HEK293 (cell line): ENCODE data around the gene FANCC.

ENCODE experiments used
- CTCF ChIA-PET: fragments of 350-600 bp; formaldehyde crosslinking; extraction: SDS; loops from one replicate; lab custom pipeline; 2021; ENCODE audit warnings: antibody characterized with exemption; lab: Yijun Ruan, JAX
- POLR2A ChIA-PET: fragments of 300-600 bp; formaldehyde crosslinking; extraction: SDS; loops from one replicate; lab custom pipeline; 2020; ENCODE audit warnings: antibody characterized with exemption, inconsistent platforms; lab: Yijun Ruan, JAX
- H3K27ac ChIP-seq: fragments of 200-500 bp; sonication (Bioruptor generic); 2 replicates; pipeline ENCODE4 v1.5.1; 2014; ENCODE audit warnings: low read depth, low read length, control low read depth, inconsistent platforms; ENCODE audit errors: extremely low read depth
- H3K36me3 ChIP-seq, 2 experiments: fragments of 200-500 bp in 1 of 2; sonication (Bioruptor generic) in 1 of 2; 1 replicate in 1 of 2; 2 replicates in 1 of 2; pipeline ENCODE4 v1.5.1; 2014 to 2017; ENCODE audit warnings: inconsistent platforms in 2 of 2, low read length in 2 of 2; ENCODE audit not compliant: control insufficient read depth in 2 of 2, insufficient read depth in 1 of 2
- H3K4me1 ChIP-seq: fragments of 200-500 bp; sonication (Bioruptor generic); 2 replicates; pipeline ENCODE4 v1.5.1; 2014; ENCODE audit warnings: mild to moderate bottlenecking, low read length, inconsistent platforms; ENCODE audit not compliant: control insufficient read depth, insufficient read depth
- H3K4me3 ChIP-seq: 2 replicates; pipeline ENCODE4 v1.5.1; 2011; ENCODE audit warnings: low read depth, mild to moderate bottlenecking, control low read depth, low read length, moderate library complexity
- H3K9me3 ChIP-seq: fragments of 200-500 bp; sonication (Bioruptor generic); 2 replicates; pipeline ENCODE4 v1.5.1; 2014; ENCODE audit warnings: low read depth, low read length, inconsistent platforms; ENCODE audit not compliant: control insufficient read depth, insufficient read depth
- OVOL3 ChIP-seq: fragments of 450-650 bp; formaldehyde crosslinking; IDR thresholded peaks from 2 replicates; pipeline ENCODE4 v1.5.1; 2016; ENCODE audit warnings: missing biosample characterization, missing genetic modification characterization
- PRDM6 ChIP-seq: fragments of 450-650 bp; formaldehyde crosslinking; IDR thresholded peaks from 2 replicates; pipeline ENCODE4 v1.5.1; 2017; ENCODE audit warnings: missing biosample characterization, missing genetic modification characterization
- SP3 ChIP-seq: fragments of 450-650 bp; formaldehyde crosslinking; IDR thresholded peaks from 2 replicates; pipeline ENCODE4 v1.5.1; 2016; ENCODE audit warnings: missing biosample characterization, missing genetic modification characterization
- YY1 ChIP-seq: fragments of 450-650 bp; formaldehyde crosslinking; IDR thresholded peaks from 2 replicates; pipeline ENCODE4 v1.5.1; 2018; ENCODE audit warnings: missing biosample characterization, missing genetic modification characterization
- ZEB2 ChIP-seq: fragments of 450-650 bp; formaldehyde crosslinking; IDR thresholded peaks from 2 replicates; pipeline ENCODE4 v1.5.1; 2016; ENCODE audit warnings: missing biosample characterization, missing genetic modification characterization
- ZFP69B ChIP-seq: fragments of 450-650 bp; formaldehyde crosslinking; IDR thresholded peaks from 2 replicates; pipeline ENCODE4 v1.5.1; 2016; ENCODE audit warnings: missing biosample characterization, missing genetic modification characterization
- ZNF140 ChIP-seq: fragments of 450-650 bp; formaldehyde crosslinking; IDR thresholded peaks from 2 replicates; pipeline ENCODE4 v1.5.1; 2016; ENCODE audit warnings: missing biosample characterization, missing genetic modification characterization
- ZNF202 ChIP-seq: fragments of 450-650 bp; formaldehyde crosslinking; IDR thresholded peaks from 2 replicates; pipeline ENCODE4 v1.5.1; 2016; ENCODE audit warnings: missing biosample characterization, missing genetic modification characterization, borderline replicate concordance
- ZNF280C ChIP-seq: fragments of 450-650 bp; formaldehyde crosslinking; IDR thresholded peaks from 2 replicates; pipeline ENCODE4 v1.5.1; 2016; ENCODE audit warnings: missing biosample characterization, missing genetic modification characterization
- ZNF311 ChIP-seq: fragments of 450-650 bp; formaldehyde crosslinking; IDR thresholded peaks from 2 replicates; pipeline ENCODE4 v1.5.1; 2017; ENCODE audit warnings: missing biosample characterization, missing genetic modification characterization, borderline replicate concordance
- ZNF76 ChIP-seq: fragments of 450-650 bp; formaldehyde crosslinking; IDR thresholded peaks from 2 replicates; pipeline ENCODE4; 2016; ENCODE audit warnings: low read depth, missing biosample characterization, missing genetic modification characterization, borderline replicate concordance
- ZNF768 ChIP-seq: fragments of 450-650 bp; formaldehyde crosslinking; IDR thresholded peaks from 2 replicates; pipeline ENCODE4 v1.5.1; 2018; ENCODE audit warnings: missing biosample characterization, mild to moderate bottlenecking, missing genetic modification characterization
- ZNF830 ChIP-seq: fragments of 450-650 bp; IDR thresholded peaks from 2 replicates; pipeline ENCODE4 v1.5.0; 2018; ENCODE audit warnings: missing biosample characterization, missing genetic modification characterization, low read depth, mild to moderate bottlenecking, moderate library complexity
- ZSCAN30 ChIP-seq: fragments of 450-650 bp; IDR thresholded peaks from 2 replicates; pipeline ENCODE4 v1.5.1; 2018; ENCODE audit warnings: missing biosample characterization, mild to moderate bottlenecking, missing genetic modification characterization, moderate library complexity
- ZSCAN4 ChIP-seq: fragments of 450-650 bp; formaldehyde crosslinking; IDR thresholded peaks from 2 replicates; pipeline ENCODE4 v1.5.1; 2017; ENCODE audit warnings: missing biosample characterization, missing genetic modification characterization
- ZSCAN5A ChIP-seq: fragments of 450-650 bp; formaldehyde crosslinking; IDR thresholded peaks from 2 replicates; pipeline ENCODE4 v1.5.1; 2016; ENCODE audit warnings: missing biosample characterization, missing genetic modification characterization

Gene FANCC

GRCh38 chr9:95284162-95285080 is 33.1 kb downstream of the FANCC start:
- CTCF ChIA-PET = no interaction called here

GRCh38 chr9:95283673-95284072 is 33.8 kb downstream of the FANCC start:
- H3K4me3 ChIP-seq = no peak overlapping the region
- H3K4me1 ChIP-seq = no peaks in the 10 kb centered on the region
- POLR2A ChIA-PET = interaction anchor here (1.2 kb wide), 1 partner anchor 223 kb away, joined by 3 read pairs; no protein-coding TSS in a partner anchor
- H3K36me3 ChIP-seq = no peaks in the 10 kb centered on the region
- TF ChIP-seq OVOL3 (tag by site-specific recombination) (no peak), ZNF280C (tag by site-specific recombination) (no peak), ZSCAN5A (tag by site-specific recombination) (no peak), YY1 (tag by site-specific recombination) (no peak), ZNF202 (tag by site-specific recombination) (no peak), ZNF76 (tag by site-specific recombination) (no peak), SP3 (no peak), ZNF311 (tag by site-specific recombination) (no peak), ZFP69B (no peak), ZSCAN30 (tag by site-specific recombination) (no peak), ZNF140 (tag by site-specific recombination) (no peak), ZNF830 (tag by site-specific recombination) (no peak)
- TF ChIP-seq, all 188 proteins: peak for 0
- no peaks in the 10 kb centered on the region for H3K9me3 ChIP-seq
- CTCF ChIA-PET = interaction anchor here (0.7 to 0.8 kb wide), 2 partner anchors 40 to 57 kb away, joined by 3 read pairs; no protein-coding TSS in a partner anchor
- H3K27ac ChIP-seq = no peak overlapping the region

More at GRCh38 chr9:95284162-95285080, 33.1 kb downstream of the FANCC start:
- Histone ChIP-seq H3K4me1 (no peaks in the 10 kb centered on the region), H3K9me3 (no peaks in the 10 kb centered on the region), H3K36me3 (no peaks in the 10 kb centered on the region), H3K4me3 (no peak overlapping the region), H3K27ac (no peak overlapping the region)
- peak; percentile 45; the same call in 1 of the 2 replicates for TF ChIP-seq ZSCAN4 (tag by site-specific recombination)
- TF ChIP-seq ZEB2 (tag by site-specific recombination) = no peak
- peak; percentile 39; the same call in 1 of the 2 replicates for TF ChIP-seq PRDM6
- TF ChIP-seq ZNF768 = no peak
- POLR2A ChIA-PET = interaction anchor here (1.2 kb wide), 1 partner anchor 223 kb away, joined by 3 read pairs; no protein-coding TSS in a partner anchor
